Spleen (tissue), 11 donors: ENCODE measurements around the gene PXDN. TPM values are rescaled to one million over a fixed set of nuclear protein-coding genes. Genes with fewer than 3 reads are reported as not detected.
"Not testable (repeated sequence)": the region's sequence is repeated elsewhere in the genome, so short reads cannot be mapped to it uniquely, and the experiment has no call there.

Experiments used
- DNase-seq: peaks from one replicate; pipeline ENCODE4 v3.0.0-alpha.2; 2020
- H3K27ac ChIP-seq, 8 donors: fragments of 200-600 bp; sonication (generic) in 7 of 8; 1 replicate in 4 of 8; 2 replicates in 4 of 8; pipeline versions ENCODE4 v1.5.0 to v1.8.0; 2016 to 2021; ENCODE audit warnings: inconsistent platforms in 4 of 8, mild to moderate bottlenecking in 4 of 8, moderate library complexity in 1 of 8
- H3K27me3 ChIP-seq, 7 donors: fragments of 200-600 bp; sonication (generic) in 6 of 7; replicated peaks in 1 of 7; 1 replicate in 4 of 7; 2 replicates in 3 of 7; pipeline versions ENCODE4 v1.5.0 to v1.8.0; 2016 to 2021; ENCODE audit warnings: inconsistent platforms in 3 of 7, mild to moderate bottlenecking in 1 of 7
- H3K36me3 ChIP-seq, 6 donors: fragments of 200-600 bp; sonication (generic) in 5 of 6; 1 replicate in 4 of 6; 2 replicates in 2 of 6; pipeline versions ENCODE4 v1.5.0 to v1.8.0; 2016 to 2021; ENCODE audit warnings: inconsistent platforms in 2 of 6
- H3K4me1 ChIP-seq, 6 donors: fragments of 200-600 bp; sonication (generic) in 5 of 6; 1 replicate in 3 of 6; 2 replicates in 3 of 6; pipeline versions ENCODE4 v1.5.0 to v1.8.0; 2016 to 2021; ENCODE audit warnings: inconsistent platforms in 3 of 6
- H3K4me3 ChIP-seq, 8 donors: fragments of 200-600 bp; sonication (generic) in 7 of 8; 1 replicate in 4 of 8; 2 replicates in 4 of 8; pipeline versions ENCODE4 v1.5.0 to v1.8.0; 2016 to 2021; ENCODE audit warnings: inconsistent platforms in 4 of 8, mild to moderate bottlenecking in 4 of 8, moderate library complexity in 2 of 8
- H3K9me3 ChIP-seq, 8 donors: fragments of 200-600 bp; sonication (generic) in 7 of 8; 1 replicate in 4 of 8; 2 replicates in 4 of 8; pipeline versions ENCODE4 v1.5.0 to v1.8.0; 2016 to 2021; ENCODE audit warnings: inconsistent platforms in 4 of 8
- POLR2A ChIP-seq, 3 donors: fragments of 450-650 bp; IDR thresholded peaks; one replicate each; pipeline ENCODE4 v1.5.1; 2017; ENCODE audit warnings: antibody characterized with exemption in 3 of 3, mild to moderate bottlenecking in 1 of 3
- POLR2AphosphoS5 ChIP-seq, 3 donors: sonication (generic); formaldehyde crosslinking; IDR thresholded peaks; one replicate each; pipeline ENCODE4 v1.5.1; 2017; ENCODE audit warnings: antibody characterized with exemption in 3 of 3
- WGBS, 5 donors: extraction: QIAGEN DNeasy Blood & Tissue Kit in 3 of 5; methylation state at CpG; one replicate each; pipeline versions ENCODE4 v1.1.5 to v1.1.7; 2013 to 2018; 5-methylcytosine and 5-hydroxymethylcytosine counted together
- intact Hi-C: fragments of 100-400 bp; cut with DNase I; formaldehyde crosslinking; loops from one replicate; pipeline ENCODE4 v1.15.0; 2023; ENCODE audit warnings: low total_unique reads
- polyA plus RNA-seq, 3 donors: library from polyadenylated mRNA; stranded (reverse); fragments of 200-250 nt; gene quantifications; one replicate each; pipeline ENCODE4 v1.2.1, GENCODE V29; 2013
- total RNA-seq, 7 donors: library from RNA; depleted of rRNA in 3 of 7; stranded (reverse); fragments of >200 nt in 3 of 7; fragmentation: NEBNext Ultra II Directional in 4 of 7; extraction: Animal tissue kit (Norgen Biotek cat#: 25700) in 4 of 7; gene quantifications; one replicate each; pipeline versions ENCODE4 v1.1.0 to v1.2.1, GENCODE V29; 2016 to 2021
- TF ChIP-seq, protein P1 (sequence below), 11 experiments: fragments of 200-600 bp in 7 of 11; fragments of 450-650 bp in 4 of 11; sonication (generic) in 4 of 11; IDR thresholded peaks in 8 of 11; conservative IDR thresholded peaks in 3 of 11; 1 replicate in 7 of 11; 2 replicates in 4 of 11; pipeline versions ENCODE4 v1.4.0 to v1.8.0; 2016 to 2021; ENCODE audit warnings: antibody characterized with exemption in 11 of 11, inconsistent platforms in 4 of 11, mild to moderate bottlenecking in 1 of 11
- donor health status: healthy with polysubstance abuse.
- donor health status: DM: no; HTN: no; CAD: no; lungs with moderate emphysema.
- donor health status: DM: no; HTN: no; CAD: no.
- donor health status: Bipolar disorder and iron deficiency.
- donor health status: healthy.
- donor health status: DM: no; HTN: no; CAD: no.
- donor health status: DM: yes; HTN: yes; CAD: no.

Gene PXDN
- total and polyA plus RNA-seq, 10 donors: 1.9 to 49.3 (median 30.8) TPM

DNA sequence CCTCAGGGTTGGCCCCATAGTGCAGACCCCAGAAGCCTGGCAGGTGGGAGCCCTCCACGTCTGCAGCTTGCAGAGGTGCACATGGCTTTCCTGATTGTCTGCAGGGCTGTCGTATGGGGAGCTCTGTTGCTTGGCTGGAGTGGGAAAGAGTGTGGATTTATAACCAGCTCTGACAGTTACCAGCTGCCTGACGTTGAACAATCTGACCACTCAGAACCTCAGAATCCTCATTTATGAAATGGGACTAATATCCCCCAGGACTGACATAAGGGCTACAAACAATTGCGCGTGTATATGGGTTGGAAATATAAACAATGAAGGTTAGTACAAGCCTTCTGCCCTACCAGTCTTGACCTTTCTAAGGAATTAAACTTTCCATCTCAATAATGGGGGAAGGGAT, 13.9 kb upstream of the PXDN start:
- peaks cover 0 to 29% (median 0%) of the 10 kb centered on the region in 7 donors for H3K27me3 ChIP-seq
- intact Hi-C loops: no loop called here
- TF ChIP-seq POLR2AphosphoS5 (IDR thresholded peaks at IDR 0.05) (no peak), POLR2A (IDR thresholded peaks at IDR 0.05) (no peak)
- TF ChIP-seq, protein P1, sequence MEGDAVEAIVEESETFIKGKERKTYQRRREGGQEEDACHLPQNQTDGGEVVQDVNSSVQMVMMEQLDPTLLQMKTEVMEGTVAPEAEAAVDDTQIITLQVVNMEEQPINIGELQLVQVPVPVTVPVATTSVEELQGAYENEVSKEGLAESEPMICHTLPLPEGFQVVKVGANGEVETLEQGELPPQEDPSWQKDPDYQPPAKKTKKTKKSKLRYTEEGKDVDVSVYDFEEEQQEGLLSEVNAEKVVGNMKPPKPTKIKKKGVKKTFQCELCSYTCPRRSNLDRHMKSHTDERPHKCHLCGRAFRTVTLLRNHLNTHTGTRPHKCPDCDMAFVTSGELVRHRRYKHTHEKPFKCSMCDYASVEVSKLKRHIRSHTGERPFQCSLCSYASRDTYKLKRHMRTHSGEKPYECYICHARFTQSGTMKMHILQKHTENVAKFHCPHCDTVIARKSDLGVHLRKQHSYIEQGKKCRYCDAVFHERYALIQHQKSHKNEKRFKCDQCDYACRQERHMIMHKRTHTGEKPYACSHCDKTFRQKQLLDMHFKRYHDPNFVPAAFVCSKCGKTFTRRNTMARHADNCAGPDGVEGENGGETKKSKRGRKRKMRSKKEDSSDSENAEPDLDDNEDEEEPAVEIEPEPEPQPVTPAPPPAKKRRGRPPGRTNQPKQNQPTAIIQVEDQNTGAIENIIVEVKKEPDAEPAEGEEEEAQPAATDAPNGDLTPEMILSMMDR (IDR thresholded peaks at IDR 0.05 in 8 of 11, conservative IDR thresholded peaks at IDR 0.05 in 3 of 11): no peak
- no peaks in the 10 kb centered on the region for H3K36me3 ChIP-seq
- H3K9me3 ChIP-seq: peaks cover 0 to 29% (median 10%) of the 10 kb centered on the region in 8 donors
- DNase-seq: no peak
- H3K27ac ChIP-seq: no peak overlapping the region
- WGBS, 5 donors: 76 to 89% (median 82%) methylated on average over 5 of the region's 5 CpGs
- no peaks in the 10 kb centered on the region for H3K4me1 ChIP-seq
- H3K4me3 ChIP-seq: no peak overlapping the region

DNA sequence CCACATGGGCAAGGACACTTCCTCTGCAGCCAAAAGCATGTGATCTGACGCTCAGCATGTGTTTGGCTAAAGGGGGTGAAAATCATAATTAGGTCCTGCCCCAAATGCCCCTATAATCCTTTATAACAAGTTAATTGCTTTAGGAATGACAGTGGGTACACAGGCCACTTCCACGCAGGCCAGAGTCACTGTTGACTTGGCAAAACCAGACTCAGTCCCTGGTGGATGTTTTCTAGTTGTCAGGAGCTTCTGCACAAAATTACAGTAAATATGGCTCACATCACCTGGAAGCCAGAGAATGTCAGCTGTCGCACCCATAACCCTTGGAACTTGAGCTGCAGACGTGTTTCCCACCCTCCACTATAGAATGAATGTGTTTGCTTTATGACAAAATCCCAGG, 13.3 kb upstream of the PXDN start:
- 80 to 96% (median 85%) methylated on average over 4 of the region's 4 CpGs for WGBS, 5 donors
- H3K4me3 ChIP-seq: no peak overlapping the region
- no peak overlapping the region for H3K27ac ChIP-seq
- H3K9me3 ChIP-seq: peaks cover 0 to 29% (median 10%) of the 10 kb centered on the region in 8 donors
- intact Hi-C loops: no loop called here
- TF ChIP-seq, protein P1 (IDR thresholded peaks at IDR 0.05 in 8 of 11, conservative IDR thresholded peaks at IDR 0.05 in 3 of 11): no peak
- TF ChIP-seq POLR2AphosphoS5 (IDR thresholded peaks at IDR 0.05) (no peak), POLR2A (IDR thresholded peaks at IDR 0.05) (no peak)
- H3K36me3 ChIP-seq: no peaks in the 10 kb centered on the region
- no peaks in the 10 kb centered on the region for H3K4me1 ChIP-seq
- peaks cover 0 to 35% (median 0%) of the 10 kb centered on the region in 7 donors for H3K27me3 ChIP-seq
- DNase-seq: peak; percentile 39

DNA sequence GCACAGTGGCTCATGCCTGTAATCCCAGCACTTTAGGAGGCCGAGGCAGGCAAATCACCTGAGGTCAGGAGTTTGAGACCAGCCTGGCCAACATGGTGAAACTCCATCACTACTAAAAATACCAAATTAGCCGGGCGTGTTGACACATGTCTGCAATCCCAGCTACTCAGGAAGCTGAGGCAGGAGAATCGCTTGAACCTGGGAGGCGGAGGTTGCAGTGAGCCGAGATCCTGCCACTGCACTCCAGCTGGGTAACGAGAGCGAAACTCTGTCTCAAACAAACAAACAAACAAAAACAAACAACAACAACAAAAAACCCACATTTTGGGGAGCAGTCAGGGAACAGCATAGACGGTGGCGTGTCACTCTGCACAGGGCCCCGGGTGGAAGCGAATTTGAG, 12.8 kb upstream of the PXDN start:
- H3K9me3 ChIP-seq: peaks cover 0 to 29% (median 10%) of the 10 kb centered on the region in 8 donors

DNA sequence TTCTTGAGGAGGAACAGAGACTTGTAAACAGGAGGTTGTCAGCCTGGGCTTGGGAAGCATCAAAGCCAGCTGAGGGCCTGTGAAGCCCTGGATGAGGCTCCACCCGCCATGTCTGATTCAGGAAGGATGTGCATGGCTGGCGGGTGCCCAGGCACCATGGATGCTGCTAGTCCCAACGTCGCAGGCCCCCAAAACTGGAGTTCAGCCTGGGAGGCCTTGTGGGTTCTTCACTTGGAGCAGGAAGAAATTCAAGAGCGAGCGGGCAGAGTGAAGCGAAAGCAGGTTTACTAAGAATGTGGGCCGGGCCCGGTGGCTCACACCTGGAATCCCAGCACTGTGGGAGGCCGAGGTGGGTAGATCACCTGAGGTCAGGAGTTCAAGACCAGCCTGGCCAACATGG, 12.1 kb upstream of the PXDN start:
- no peak for TF ChIP-seq POLR2AphosphoS5 (IDR thresholded peaks at IDR 0.05)
- TF ChIP-seq, protein P1 (IDR thresholded peaks at IDR 0.05 in 8 of 11, conservative IDR thresholded peaks at IDR 0.05 in 3 of 11): no peak
- no peak for TF ChIP-seq POLR2A (IDR thresholded peaks at IDR 0.05)
- peaks cover 0 to 29% (median 10%) of the 10 kb centered on the region in 8 donors for H3K9me3 ChIP-seq
- intact Hi-C loops: no loop called here

More for the DNA sequence above, 12.8 kb upstream of the PXDN start:
- H3K27ac ChIP-seq, H3K4me1 ChIP-seq, H3K36me3 ChIP-seq, H3K4me3 ChIP-seq, intact Hi-C loops, DNase-seq: not testable (repeated sequence)
- 88 to 92% (median 91%) methylated on average over 12 of the region's 12 CpGs for WGBS, 5 donors
- peaks cover 0 to 40% (median 0%) of the 10 kb centered on the region in 7 donors for H3K27me3 ChIP-seq

More for the DNA sequence above, 12.1 kb upstream of the PXDN start:
- WGBS, 5 donors: 85 to 92% (median 88%) methylated on average over 10 of the region's 10 CpGs
- peaks cover 0 to 47% (median 0%) of the 10 kb centered on the region in 7 donors for H3K27me3 ChIP-seq
- DNase-seq: peak; percentile 58
- H3K4me1 ChIP-seq: no peaks in the 10 kb centered on the region
- no peak overlapping the region for H3K4me3 ChIP-seq
- H3K36me3 ChIP-seq: no peaks in the 10 kb centered on the region
- no peak overlapping the region for H3K27ac ChIP-seq
